ENCODE results near the gene RNF145. TPM values are rescaled to one million over a fixed set of nuclear protein-coding genes. Genes with fewer than 3 reads are reported as not detected.
"Not testable (repeated sequence)": the region's sequence is repeated elsewhere in the genome, so short reads cannot be mapped to it uniquely, and the experiment has no call there.

Gene RNF145
- total RNA-seq, 1 donor from 2014 or later: 220 TPM

- TF ChIP-seq CTCF (IDR thresholded peaks at IDR 0.05): no peak
- Histone ChIP-seq H3K4me3 (no peak overlapping the region), H3K36me3 (peaks cover 65% of the 10 kb centered on the region), H3K9me3 (no peaks in the 10 kb centered on the region), H3K27ac (no peak overlapping the region), H3K4me1 (no peaks in the 10 kb centered on the region), H3K27me3 (no peaks in the 10 kb centered on the region)
- DNase-seq (no peak), ATAC-seq (peak; percentile 65)
- intact Hi-C loops (cut with DNase I): loop anchor here (10.0 kb wide), 1 partner anchor 102 kb away; the partner anchor contains the start of gene UBLCP1
Measured at GRCh38 chr5:159163027-159163700, 46.2 kb downstream of the RNF145 start.

DNA sequence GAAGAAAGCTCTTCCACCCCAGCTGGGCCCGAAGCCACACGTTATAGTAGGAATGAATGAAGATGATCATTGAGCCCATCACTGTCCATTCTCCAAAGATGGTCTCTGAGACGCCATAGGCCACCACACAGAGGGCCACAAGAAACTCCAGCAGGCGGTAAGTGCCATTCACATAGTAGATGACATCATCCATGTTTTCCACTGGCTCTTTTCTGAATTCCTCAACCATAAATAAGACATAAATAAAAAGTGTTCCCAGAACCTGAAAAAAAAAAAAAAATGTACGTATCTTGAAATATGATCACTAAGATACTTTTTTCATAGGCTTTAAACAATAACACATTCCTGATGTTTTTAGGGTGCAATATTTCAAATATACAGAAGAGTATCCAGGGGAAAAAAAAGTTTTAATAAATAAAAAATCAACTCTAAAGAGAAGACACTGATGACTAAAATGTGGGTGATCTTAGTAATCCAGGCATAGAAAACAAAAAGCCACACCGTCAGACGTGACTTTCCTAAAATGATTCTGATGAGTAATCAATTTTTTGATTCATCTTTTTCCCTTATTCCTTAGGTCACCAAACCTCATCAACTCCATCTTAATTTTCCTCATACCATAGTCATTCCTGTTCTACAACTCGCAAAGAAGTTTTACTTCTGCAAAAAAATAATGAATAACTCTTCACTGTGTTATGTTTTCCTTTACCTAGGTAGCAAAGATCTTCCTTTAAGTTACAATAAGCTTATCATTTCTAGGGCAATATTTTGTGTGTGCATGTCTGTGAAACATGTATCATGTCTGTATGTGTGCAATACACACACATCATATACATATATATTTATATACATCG, 47.8 kb downstream of the RNF145 start:
- no peak for ATAC-seq
- intact Hi-C loops (cut with DNase I): loop anchor here (10.0 kb wide), 1 partner anchor 103 kb away; the partner anchor contains the start of gene UBLCP1
- Histone ChIP-seq H3K9me3 (no peaks in the 10 kb centered on the region), H3K36me3 (peaks cover 59% of the 10 kb centered on the region), H3K27ac (no peak overlapping the region), H3K4me3 (no peak overlapping the region), H3K27me3 (no peaks in the 10 kb centered on the region), H3K4me1 (peaks cover 3% of the 10 kb centered on the region)
- DNase-seq: no peak
- TF ChIP-seq CTCF (IDR thresholded peaks at IDR 0.05): no peak

GRCh38 chr5:159158553-159159091, 50.7 kb downstream of the RNF145 start:
- H3K27me3 ChIP-seq; H3K4me1 ChIP-seq; intact Hi-C loops (cut with DNase I); H3K4me3 ChIP-seq; DNase-seq; H3K9me3 ChIP-seq; H3K27ac ChIP-seq: not testable (repeated sequence)
- ATAC-seq: peak; percentile 24
- peaks cover 52% of the 10 kb centered on the region for H3K36me3 ChIP-seq

DNA sequence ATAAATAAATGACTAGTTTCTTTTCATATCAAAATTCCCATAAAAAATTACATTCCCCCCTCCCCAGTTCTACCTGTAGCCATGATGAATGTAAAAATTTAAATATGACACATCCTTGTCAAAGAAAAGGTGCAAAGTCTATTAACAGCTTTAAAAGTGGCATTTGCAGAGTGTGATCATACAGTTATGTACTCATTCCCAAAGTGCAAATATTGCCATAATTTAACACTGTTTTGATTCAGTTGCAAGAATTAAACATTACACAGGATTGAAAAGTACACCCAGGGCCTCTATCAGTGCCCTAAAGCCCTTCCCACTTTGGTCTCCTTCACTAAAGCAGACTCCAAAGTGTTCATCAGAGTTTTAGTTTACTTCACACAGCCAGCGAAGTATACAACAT, 51.8 kb downstream of the RNF145 start:
- no peaks in the 10 kb centered on the region for H3K27me3 ChIP-seq
- no peak overlapping the region for H3K27ac ChIP-seq
- no peak for TF ChIP-seq CTCF (IDR thresholded peaks at IDR 0.05)
- ATAC-seq (no peak), DNase-seq (no peak)
- peaks cover 3% of the 10 kb centered on the region for H3K4me1 ChIP-seq
- H3K36me3 ChIP-seq: peaks cover 48% of the 10 kb centered on the region
- H3K4me3 ChIP-seq: no peak overlapping the region
- no peaks in the 10 kb centered on the region for H3K9me3 ChIP-seq
- intact Hi-C loops (cut with DNase I): no loop called here

DNA sequence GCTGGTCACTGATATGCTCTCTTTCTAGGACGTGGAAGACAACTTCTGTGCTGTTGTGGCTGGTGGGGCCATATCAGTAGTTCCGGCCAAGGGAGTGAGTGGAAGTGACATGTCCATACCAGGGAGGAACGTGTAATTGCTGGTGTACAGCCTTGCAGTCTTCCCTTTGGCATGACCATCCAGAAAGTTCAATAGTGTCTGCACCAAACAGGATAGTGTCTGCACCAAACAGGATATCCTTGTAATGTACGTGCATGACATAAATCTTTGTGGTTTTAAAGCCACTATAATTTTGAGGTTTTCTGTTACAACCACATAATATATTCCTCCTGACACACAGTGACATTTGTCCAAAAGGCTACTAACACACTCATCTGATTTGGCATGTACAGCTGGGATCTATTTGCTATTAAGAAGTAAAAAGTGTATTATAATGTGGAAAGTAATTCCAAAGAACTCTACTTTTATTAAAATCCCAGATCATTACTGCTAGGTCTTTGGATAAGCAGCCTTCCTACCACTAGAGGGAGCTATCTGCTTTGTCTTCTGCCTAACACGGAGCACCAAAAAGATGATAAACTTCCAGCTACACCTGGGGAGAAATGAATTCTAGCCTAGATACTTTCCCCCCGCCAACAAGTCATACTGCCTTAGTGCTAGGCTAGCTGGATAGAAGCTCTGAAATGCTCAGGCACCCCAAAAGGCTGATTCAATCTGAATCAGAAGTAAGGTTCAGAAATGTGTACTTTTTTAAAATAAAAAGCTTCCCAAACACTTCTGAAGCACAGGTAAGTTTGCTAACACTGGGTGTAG, 52.7 kb downstream of the RNF145 start:
- intact Hi-C loops (cut with DNase I): no loop called here
- H3K27ac ChIP-seq: no peak overlapping the region
- H3K4me3 ChIP-seq: no peak overlapping the region
- H3K27me3 ChIP-seq: no peaks in the 10 kb centered on the region
- peak; percentile 90 for TF ChIP-seq CTCF (IDR thresholded peaks at IDR 0.05)
- ATAC-seq (peak; percentile 91), DNase-seq (no peak)
- no peaks in the 10 kb centered on the region for H3K9me3 ChIP-seq
- H3K36me3 ChIP-seq: peaks cover 45% of the 10 kb centered on the region
- peaks cover 3% of the 10 kb centered on the region for H3K4me1 ChIP-seq

Data from upper lobe of right lung (tissue), 1 donor.